GM10248 (cell line): ENCODE results near the gene S100PBP.
"Not testable (repeated sequence)": the region's sequence is repeated elsewhere in the genome, so short reads cannot be mapped to it uniquely, and the experiment has no call there.

Experiments
- CTCF ChIA-PET: fragments of 300-600 bp; sonication (Branson Sonifier 250); formaldehyde crosslinking; extraction: SDS; loops from one replicate; lab custom pipeline; 2021; ENCODE audit warnings: antibody characterized with exemption; lab: Yijun Ruan, JAX
- POLR2A ChIA-PET: fragments of 350-650 bp; sonication (Branson Sonifier 250); formaldehyde crosslinking; extraction: SDS; loops from one replicate; lab custom pipeline; 2020; ENCODE audit warnings: antibody characterized with exemption; lab: Yijun Ruan, JAX
- DNase-seq: peaks from one replicate; pipeline ENCODE4 v3.0.0; 2012; ENCODE audit errors: extremely low spot score
- TF ChIP-seq, protein P1 (sequence below): IDR thresholded peaks from 2 replicates; pipeline ENCODE4 v1.5.1; 2012; ENCODE audit warnings: mild to moderate bottlenecking, low read depth; ENCODE audit errors: extremely low read depth, missing control alignments, control extremely low read depth

Gene S100PBP

DNA sequence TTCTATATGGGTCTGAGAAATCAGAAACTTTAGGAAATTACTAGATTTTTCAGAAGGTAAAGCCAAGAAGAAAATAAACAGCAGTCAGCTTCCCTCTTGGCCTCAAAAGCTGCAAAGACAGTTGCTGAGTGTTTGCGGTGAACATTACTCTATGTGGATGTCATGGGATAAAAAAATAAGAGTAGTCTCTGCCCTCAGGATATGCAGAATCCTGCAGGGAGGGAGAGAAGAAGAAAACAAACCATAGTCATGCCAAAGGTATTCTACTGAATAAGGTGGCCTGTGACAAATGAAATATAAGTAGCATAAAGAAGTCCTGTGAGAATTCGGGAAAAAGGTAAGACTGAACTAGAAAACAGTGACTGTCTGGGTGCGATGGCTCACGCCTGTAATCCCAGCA, 19.3 kb upstream of the S100PBP start:
- POLR2A ChIA-PET: no interaction called here
- no peak for DNase-seq
- CTCF ChIA-PET: interaction anchor here (0.8 to 1.9 kb wide), 3 partner anchors 15 to 25 kb away, joined by 3 to 7 read pairs (median 3); no protein-coding TSS in a partner anchor
- TF ChIP-seq, protein P1, sequence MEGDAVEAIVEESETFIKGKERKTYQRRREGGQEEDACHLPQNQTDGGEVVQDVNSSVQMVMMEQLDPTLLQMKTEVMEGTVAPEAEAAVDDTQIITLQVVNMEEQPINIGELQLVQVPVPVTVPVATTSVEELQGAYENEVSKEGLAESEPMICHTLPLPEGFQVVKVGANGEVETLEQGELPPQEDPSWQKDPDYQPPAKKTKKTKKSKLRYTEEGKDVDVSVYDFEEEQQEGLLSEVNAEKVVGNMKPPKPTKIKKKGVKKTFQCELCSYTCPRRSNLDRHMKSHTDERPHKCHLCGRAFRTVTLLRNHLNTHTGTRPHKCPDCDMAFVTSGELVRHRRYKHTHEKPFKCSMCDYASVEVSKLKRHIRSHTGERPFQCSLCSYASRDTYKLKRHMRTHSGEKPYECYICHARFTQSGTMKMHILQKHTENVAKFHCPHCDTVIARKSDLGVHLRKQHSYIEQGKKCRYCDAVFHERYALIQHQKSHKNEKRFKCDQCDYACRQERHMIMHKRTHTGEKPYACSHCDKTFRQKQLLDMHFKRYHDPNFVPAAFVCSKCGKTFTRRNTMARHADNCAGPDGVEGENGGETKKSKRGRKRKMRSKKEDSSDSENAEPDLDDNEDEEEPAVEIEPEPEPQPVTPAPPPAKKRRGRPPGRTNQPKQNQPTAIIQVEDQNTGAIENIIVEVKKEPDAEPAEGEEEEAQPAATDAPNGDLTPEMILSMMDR: no peak

DNA sequence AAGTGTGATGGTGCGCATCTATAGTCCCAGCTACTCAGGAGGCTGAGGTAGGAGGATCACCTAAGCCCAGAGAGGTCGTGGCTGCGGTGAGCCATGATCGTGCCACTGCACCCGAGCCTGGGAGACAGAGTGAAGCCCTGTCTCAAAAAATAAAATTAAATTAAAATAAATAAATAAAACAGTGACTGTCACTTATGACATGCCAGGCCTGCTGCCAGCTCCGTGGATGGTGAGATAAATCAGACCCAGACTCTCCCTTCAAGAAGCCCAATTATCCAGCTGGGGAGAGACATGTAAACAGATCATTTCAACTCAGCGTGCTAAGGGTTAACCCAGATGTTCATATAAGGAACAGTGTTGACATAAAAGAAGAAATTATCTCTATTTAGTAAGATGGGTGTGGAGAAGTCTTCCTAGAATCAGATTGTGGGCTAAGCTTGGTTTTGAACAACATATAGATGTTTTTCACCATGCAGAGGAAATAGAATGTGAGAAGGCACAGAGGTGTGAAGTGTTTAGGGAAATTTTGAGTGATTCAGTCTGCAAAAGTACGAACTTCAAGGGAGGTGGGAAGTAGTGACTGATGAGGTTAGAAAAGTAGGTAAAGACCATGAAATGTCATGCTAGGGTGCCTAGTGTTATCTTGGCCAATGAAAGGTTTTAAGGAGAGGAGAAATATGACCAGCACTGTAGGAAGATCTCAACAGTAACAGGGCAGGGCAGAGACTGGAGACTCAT, 18.6 kb upstream of the S100PBP start:
- POLR2A ChIA-PET: interaction anchor here (0.6 kb wide), 1 partner anchor 196 kb away, joined by 6 read pairs; no protein-coding TSS in a partner anchor
- peak; percentile 40 for DNase-seq
- TF ChIP-seq, protein P1: no peak
- CTCF ChIA-PET: interaction anchor here (0.8 to 1.6 kb wide), 2 partner anchors 14 to 25 kb away, joined by 3 read pairs; no protein-coding TSS in a partner anchor

DNA sequence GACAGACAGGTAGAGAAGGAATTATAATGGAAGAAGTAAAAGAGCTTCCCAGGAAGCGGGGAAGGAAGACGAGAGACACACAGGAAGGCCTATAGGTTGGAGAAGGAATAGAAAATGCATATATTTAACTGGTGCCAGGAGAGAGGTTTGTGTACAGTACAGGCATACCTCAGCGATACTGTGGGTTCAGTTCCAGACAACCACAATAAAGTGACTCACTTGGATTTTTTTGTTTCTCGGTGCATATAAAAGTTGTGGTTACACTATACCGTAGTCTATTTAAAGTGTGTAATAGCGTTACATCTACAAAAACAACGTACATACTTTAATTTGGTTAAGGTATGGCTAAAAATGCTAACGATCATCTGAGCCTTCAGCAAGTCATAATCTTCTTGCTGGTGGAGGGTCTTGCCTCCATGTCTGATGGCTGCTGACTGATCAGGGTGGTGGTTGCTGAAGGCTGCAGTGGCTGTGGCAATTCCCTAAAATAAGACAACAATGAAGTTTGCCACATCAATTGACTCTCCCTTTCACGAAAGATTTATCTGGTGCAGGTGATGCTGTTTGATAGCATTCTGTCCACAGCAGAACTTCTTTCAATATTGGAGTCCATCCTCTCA, 16.2 kb upstream of the S100PBP start:
- TF ChIP-seq, protein P1: no peak
- CTCF ChIA-PET: no interaction called here
- no peak for DNase-seq
- POLR2A ChIA-PET: no interaction called here

DNA sequence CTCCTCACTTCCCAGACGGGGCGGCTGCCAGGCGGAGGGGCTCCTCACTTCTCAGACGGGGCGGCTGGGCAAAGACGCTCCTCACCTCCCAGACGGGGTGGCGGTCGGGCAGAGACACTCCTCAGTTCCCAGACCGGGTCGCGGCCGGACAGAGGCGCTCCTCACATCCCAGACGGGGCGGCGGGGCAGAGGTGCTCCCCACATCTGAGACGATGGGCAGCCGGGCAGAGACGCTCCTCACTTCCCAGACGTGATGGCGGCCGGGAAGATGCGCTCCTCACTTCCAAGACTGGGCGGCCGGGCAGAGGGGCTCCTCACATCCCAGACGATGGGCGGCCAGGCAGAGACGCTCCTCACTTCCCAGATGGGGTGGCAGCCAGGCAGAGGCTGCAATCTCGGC, 13.0 kb upstream of the S100PBP start:
- POLR2A ChIA-PET, CTCF ChIA-PET, DNase-seq: not testable (repeated sequence)

DNA sequence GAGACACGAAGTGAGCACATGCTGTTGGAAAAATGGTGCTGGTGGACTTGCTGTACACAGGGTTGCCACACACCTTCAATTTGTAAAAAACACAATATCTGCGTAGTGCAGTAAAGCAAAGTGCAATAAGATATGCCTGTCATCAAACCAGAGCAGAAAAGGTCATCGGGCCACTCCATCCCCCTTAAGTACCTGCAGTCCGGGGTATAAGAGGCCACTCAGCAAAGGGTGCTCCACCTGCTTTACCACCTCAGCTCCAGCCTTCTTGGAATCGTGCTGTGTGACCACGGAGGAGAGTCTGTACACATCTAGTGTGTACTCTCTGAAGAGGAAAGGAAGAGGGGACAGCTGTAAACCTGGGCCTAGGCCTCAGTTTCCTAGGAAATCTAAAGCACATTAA, 11.2 kb upstream of the S100PBP start:
- POLR2A ChIA-PET: no interaction called here
- TF ChIP-seq, protein P1: no peak
- no peak for DNase-seq
- CTCF ChIA-PET: interaction anchor here (0.9 to 1.4 kb wide), 2 partner anchors 17 to 286 kb away, joined by 3 read pairs; no protein-coding TSS in a partner anchor

DNA sequence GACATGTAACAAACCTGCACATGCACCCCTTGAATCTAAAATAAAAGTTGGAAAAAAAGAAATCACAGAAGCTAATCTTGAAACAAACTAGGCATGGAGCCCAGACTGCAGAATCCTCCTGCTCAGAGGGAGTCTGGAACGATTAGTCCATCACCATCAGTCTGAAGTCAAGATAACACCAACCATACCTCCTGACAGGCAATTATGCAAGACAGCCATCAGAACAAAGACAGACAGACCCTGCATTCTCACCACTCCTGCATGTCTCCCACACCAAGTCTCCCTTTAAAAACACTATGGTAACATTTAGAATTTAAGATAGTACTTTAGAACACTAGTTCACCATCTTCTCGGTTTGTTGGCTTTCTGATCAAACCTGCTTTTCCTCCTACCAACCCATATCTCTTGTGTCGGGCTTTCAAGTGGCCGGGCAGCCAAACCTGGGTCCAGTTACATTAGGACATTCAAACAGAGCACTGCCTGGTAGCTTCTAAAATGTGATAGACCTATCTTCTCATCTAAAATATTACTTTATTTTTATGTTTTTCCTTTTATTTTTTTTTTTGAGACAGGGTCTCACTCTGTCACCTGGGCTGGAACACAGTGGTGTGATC, 10.4 kb upstream of the S100PBP start:
- ChIA-PET CTCF (interaction anchor here (0.9 kb wide), 1 partner anchor 287 kb away, joined by 3 read pairs; no protein-coding TSS in a partner anchor), POLR2A (no interaction called here)
- TF ChIP-seq, protein P1: no peak
- DNase-seq: no peak
